Measurements from ENCODE around the gene VPS39.

DNA sequence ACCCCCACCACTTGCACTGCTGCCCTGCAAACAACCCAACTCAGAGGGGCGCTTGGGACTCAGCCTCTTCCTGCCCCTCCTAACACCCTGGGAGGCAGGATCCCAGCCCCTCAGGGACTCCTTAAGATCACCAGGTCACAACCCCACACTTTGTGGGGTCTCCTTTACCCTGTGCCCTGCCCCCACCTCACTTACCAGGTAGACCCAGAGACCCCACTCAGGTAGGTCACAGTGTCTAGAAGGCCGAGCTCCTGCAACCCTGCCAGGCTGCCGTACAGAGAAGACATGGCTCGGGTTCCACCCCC is 60.7 kb downstream of the VPS39 start:
- TF ChIP-seq ARNT (IDR thresholded peaks at IDR 0.05), result no peak
- TF ChIP-seq ZNF384 (IDR thresholded peaks at IDR 0.05), result no peak
- no peak for TF ChIP-seq L3MBTL2 (conservative IDR thresholded peaks at IDR 0.05)
- no peak for TF ChIP-seq FOXM1 (IDR thresholded peaks at IDR 0.05; ENCODE audit: borderline replicate concordance)
- no peak for TF ChIP-seq FOXA1 (IDR thresholded peaks at IDR 0.05)
- TF ChIP-seq TARDBP (IDR thresholded peaks at IDR 0.05), result no peak
- TF ChIP-seq HDGF (IDR thresholded peaks at IDR 0.05; ENCODE audit: borderline replicate concordance), result no peak
- TF ChIP-seq, protein P1, sequence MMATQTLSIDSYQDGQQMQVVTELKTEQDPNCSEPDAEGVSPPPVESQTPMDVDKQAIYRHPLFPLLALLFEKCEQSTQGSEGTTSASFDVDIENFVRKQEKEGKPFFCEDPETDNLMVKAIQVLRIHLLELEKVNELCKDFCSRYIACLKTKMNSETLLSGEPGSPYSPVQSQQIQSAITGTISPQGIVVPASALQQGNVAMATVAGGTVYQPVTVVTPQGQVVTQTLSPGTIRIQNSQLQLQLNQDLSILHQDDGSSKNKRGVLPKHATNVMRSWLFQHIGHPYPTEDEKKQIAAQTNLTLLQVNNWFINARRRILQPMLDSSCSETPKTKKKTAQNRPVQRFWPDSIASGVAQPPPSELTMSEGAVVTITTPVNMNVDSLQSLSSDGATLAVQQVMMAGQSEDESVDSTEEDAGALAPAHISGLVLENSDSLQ (IDR thresholded peaks at IDR 0.05), result no peak
- TF ChIP-seq BHLHE40 (IDR thresholded peaks at IDR 0.05; ENCODE audit: borderline replicate concordance), result no peak
- no peak for TF ChIP-seq SUZ12 (IDR thresholded peaks at IDR 0.05)
- no peak for TF ChIP-seq LEF1 (IDR thresholded peaks at IDR 0.05; ENCODE audit: borderline replicate concordance)
- TF ChIP-seq SP1 (IDR thresholded peaks at IDR 0.05), result no peak
- TF ChIP-seq NFRKB (IDR thresholded peaks at IDR 0.05), result no peak

Data from HEK293T (cell line).